Mesodermal cell (in vitro differentiated cells): ENCODE measurements around the gene SOX5.

Source experiments
- H3K27ac ChIP-seq: 2 replicates; pipeline ENCODE4 v1.7.0; 2013; ENCODE audit warnings: mild to moderate bottlenecking, low read depth, low read length, moderate library complexity; ENCODE audit not compliant: severe bottlenecking
- H3K36me3 ChIP-seq: 2 replicates; pipeline ENCODE4 v1.7.1; 2013; ENCODE audit warnings: mild to moderate bottlenecking, low read length, moderate library complexity; ENCODE audit not compliant: control insufficient read depth, insufficient read depth
- H3K4me1 ChIP-seq: one replicate; pipeline ENCODE4 v1.7.1; 2013; ENCODE audit warnings: mild to moderate bottlenecking, low read length; ENCODE audit not compliant: insufficient read depth, control insufficient read depth, poor library complexity, severe bottlenecking
- H3K4me3 ChIP-seq: 2 replicates; pipeline ENCODE4 v1.7.0; 2013; ENCODE audit warnings: low read length, control low read depth, mild to moderate bottlenecking; ENCODE audit not compliant: insufficient read depth, poor library complexity, severe bottlenecking; ENCODE audit errors: extremely low read depth
- H3K9me3 ChIP-seq: 2 replicates; pipeline ENCODE4 v1.7.1; 2013; ENCODE audit warnings: mild to moderate bottlenecking, low read length, moderate library complexity; ENCODE audit not compliant: control insufficient read depth
- WGBS, 2 experiments: methylation state at CpG; one replicate each; pipeline ENCODE4 v1.1.5; 2013; ENCODE audit warnings: missing lambda C conversion rate in 2 of 2; ENCODE audit not compliant: insufficient coverage in 2 of 2; 5-methylcytosine and 5-hydroxymethylcytosine counted together

Gene SOX5

DNA sequence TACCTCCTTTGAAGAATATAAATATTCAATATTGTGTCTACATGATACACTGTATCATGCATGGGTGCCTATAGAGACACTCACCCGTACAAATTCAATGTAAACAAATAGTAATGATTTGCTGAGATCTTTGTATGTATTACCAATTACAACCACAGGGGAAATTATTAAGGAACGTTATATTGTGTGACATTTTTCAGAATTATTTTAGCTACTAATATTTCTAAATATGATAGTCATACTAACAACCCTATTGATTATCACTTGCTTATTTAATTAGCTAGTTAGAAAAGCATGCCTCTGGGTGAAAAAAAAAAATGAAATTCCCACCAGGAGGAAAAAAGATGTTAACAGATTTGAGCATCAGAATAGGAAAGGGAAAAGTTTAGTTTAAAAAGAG, 2.1 kb downstream of the SOX5 start:
- no peak overlapping the region for H3K27ac ChIP-seq
- H3K4me3 ChIP-seq = peak overlapping the region; percentile 53
- no peaks in the 10 kb centered on the region for H3K36me3 ChIP-seq
- peaks cover 22% of the 10 kb centered on the region for H3K4me1 ChIP-seq
- no peaks in the 10 kb centered on the region for H3K9me3 ChIP-seq
- WGBS, 2 experiments = no CpG with 5 or more reads among the region's 2 CpGs

DNA sequence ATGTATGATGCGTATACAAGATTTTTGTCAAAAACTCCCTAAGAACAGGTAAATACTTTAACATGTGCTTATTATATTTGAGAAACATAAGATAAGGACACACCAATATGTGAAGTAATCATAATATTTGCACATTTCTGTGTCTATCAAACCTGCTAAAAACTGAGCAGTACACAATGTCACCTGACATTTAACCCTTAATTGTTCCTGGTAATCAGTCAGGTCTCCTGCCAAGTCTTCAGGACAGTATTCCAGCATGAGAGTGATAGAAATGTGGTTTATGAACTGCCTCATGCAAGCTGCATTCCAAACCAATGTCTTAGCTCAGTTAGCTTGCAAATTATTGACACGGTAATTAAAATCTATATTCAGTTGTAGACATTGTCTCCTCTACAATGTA, 4.2 kb downstream of the SOX5 start:
- no CpG with 5 or more reads among the region's 2 CpGs for WGBS, 2 experiments
- Histone ChIP-seq H3K4me3 (no peak overlapping the region), H3K27ac (no peak overlapping the region), H3K36me3 (no peaks in the 10 kb centered on the region), H3K4me1 (peaks cover 12% of the 10 kb centered on the region), H3K9me3 (no peaks in the 10 kb centered on the region)

DNA sequence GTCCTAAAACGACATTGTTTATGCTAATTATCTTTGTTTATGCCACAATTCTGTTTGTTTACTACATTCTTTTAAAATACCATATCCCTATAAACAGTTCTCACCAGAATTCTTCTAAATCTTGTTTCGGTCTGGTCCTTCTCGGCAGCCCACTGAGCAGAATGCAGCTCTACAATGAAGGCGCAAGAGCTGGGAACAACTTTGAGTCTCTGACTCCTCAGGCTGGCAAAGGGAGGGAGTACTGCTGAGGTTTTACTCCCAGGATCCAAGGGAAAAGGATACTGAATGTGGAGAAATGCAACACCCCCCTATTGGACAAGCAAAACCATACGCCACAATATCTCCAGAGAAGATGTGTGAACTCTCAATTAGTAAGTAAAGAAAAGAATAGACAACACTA, 5.4 kb downstream of the SOX5 start:
- Histone ChIP-seq H3K4me3 (no peak overlapping the region), H3K4me1 (peaks cover 12% of the 10 kb centered on the region), H3K27ac (no peak overlapping the region), H3K9me3 (no peaks in the 10 kb centered on the region), H3K36me3 (no peaks in the 10 kb centered on the region)
- WGBS, 2 experiments = 80% methylated on average over 1 of the region's 5 CpGs; no CpG with 5 or more reads in 1 of the 2 experiments

DNA sequence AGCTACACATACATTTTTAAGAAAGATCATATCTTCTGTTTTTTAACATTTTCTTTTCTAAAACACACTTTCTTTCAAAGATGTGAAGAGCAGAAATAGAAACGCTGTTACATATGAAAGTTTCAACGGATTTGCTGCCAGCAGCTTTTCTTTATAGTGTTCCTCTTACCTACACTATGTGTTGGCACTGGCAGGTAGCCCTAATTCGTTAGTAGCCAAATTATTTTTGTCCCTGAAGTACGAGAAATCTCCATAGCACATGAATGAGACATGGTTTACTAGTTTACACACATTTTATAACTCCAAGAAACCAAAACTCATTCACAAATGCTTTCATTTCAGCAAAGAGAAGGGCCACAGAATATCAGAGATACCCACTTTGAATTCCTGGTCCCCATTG, 6.6 kb downstream of the SOX5 start:
- H3K4me3 ChIP-seq = no peak overlapping the region
- H3K4me1 ChIP-seq = peaks cover 12% of the 10 kb centered on the region
- no peaks in the 10 kb centered on the region for H3K36me3 ChIP-seq
- H3K27ac ChIP-seq = no peak overlapping the region
- 89 to 100% methylated on average over 2 to 4 of the region's 4 CpGs for WGBS, 2 experiments
- H3K9me3 ChIP-seq = no peaks in the 10 kb centered on the region

DNA sequence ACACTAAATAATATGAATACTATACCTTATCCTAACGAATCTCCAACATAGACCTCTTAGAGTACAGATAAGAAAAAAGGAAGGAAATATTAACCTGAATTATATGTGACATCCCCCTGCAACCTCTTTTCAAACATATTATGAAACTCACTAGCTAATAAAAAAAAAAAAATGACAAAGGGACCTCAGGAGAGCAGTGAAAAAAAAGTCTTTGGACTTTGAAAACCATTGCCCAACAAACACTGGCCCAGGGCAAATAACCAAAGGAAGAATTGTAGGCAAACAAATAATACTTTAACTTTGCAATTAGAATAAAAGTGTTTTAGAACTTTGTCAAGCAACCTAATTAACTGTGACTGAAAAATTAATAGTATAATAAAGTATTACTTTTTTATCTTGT, 7.7 kb downstream of the SOX5 start:
- no CpG with 5 or more reads among the region's 1 CpG for WGBS, 2 experiments
- no peak overlapping the region for H3K27ac ChIP-seq
- no peaks in the 10 kb centered on the region for H3K36me3 ChIP-seq
- H3K4me1 ChIP-seq = peaks cover 12% of the 10 kb centered on the region
- no peak overlapping the region for H3K4me3 ChIP-seq
- no peaks in the 10 kb centered on the region for H3K9me3 ChIP-seq

DNA sequence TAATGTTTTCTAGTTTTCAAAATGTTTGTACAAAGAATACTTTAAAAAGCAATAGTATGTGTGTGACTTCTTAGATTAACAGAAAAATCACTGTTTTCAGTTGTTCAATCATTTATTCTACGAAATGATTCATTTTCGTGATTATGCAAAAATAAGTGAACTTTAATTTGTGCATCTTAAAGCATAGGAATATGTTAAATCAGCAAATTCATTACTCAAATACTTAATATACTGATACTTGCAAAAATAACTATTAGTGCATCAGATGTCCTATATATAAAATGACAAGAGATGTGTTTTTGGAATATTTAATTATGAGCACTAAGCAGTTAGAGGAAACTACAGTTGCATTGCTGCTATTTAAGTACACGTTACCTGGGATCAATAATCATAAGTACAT, 11.0 kb downstream of the SOX5 start:
- H3K4me1 ChIP-seq = peaks cover 1% of the 10 kb centered on the region
- no peaks in the 10 kb centered on the region for H3K9me3 ChIP-seq
- no CpG with 5 or more reads among the region's 3 CpGs for WGBS, 2 experiments
- no peak overlapping the region for H3K4me3 ChIP-seq
- H3K36me3 ChIP-seq = no peaks in the 10 kb centered on the region
- H3K27ac ChIP-seq = no peak overlapping the region

DNA sequence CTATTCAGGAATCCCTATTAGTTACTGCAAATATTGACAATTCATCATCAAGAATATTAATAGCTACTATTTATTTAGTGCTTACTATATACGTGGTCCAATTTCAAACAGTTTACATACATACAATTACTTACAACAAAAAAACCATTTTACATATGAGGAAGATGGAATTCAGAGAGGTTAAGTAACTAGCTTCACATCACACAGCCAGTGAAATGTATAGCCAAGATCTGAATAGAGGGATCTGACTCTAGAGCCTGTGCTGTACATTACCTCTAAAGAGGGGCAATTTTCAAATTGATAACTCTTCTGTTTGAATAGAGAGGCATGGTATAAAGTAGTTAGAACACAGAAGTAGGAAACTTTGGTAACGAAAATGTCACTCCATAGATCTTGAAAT, 18.3 kb downstream of the SOX5 start:
- H3K27ac ChIP-seq = no peak overlapping the region
- WGBS, 2 experiments = no CpG with 5 or more reads among the region's 2 CpGs

DNA sequence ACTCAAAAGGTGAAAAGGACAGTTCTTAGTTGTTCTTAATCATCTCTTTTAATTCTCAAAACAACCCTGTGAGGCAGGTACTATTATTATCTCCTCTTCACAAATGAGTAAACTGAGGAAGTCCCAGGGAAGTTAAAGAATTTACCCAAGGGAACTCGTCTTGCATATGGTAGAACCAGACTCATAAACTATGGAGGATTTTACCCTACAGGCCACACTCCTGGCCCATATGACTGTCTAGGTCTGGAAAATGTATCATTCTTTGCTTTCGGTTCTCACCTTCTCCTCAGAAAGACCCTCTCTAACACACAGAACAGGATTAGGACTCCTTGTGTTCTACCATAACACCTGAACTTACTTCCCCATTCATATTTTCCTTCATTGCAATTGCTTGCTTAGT, 18.9 kb downstream of the SOX5 start:
- H3K4me1 ChIP-seq = peaks cover 6% of the 10 kb centered on the region
- H3K9me3 ChIP-seq = no peaks in the 10 kb centered on the region
- no peak overlapping the region for H3K4me3 ChIP-seq
- WGBS, 2 experiments = 86 to 90% methylated on average over 1 to 2 of the region's 2 CpGs
- H3K36me3 ChIP-seq = no peaks in the 10 kb centered on the region
- no peak overlapping the region for H3K27ac ChIP-seq

More for the DNA sequence above, 18.3 kb downstream of the SOX5 start:
- H3K36me3 ChIP-seq = no peaks in the 10 kb centered on the region
- no peak overlapping the region for H3K4me3 ChIP-seq
- no peaks in the 10 kb centered on the region for H3K9me3 ChIP-seq
- H3K4me1 ChIP-seq = peaks cover 6% of the 10 kb centered on the region

DNA sequence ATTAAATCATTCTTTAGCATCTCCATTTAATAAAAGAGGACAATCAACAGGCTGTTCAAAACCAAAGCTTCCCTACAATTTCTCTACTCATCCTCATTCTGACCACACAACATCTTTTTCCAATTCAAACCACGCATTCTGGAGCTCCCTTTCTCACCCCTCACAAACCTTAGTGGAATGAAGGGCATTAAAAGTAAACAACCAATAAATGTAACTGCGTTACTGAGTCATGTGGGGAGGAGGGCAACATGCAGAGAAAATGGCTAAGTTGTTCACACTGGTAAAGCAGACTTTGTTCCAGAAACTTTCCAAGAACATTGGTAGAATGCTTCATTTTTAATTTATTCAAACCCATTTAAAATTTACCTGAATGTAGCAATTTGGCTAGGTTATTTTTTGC, 19.6 kb downstream of the SOX5 start:
- no CpG with 5 or more reads among the region's 2 CpGs for WGBS, 2 experiments

DNA sequence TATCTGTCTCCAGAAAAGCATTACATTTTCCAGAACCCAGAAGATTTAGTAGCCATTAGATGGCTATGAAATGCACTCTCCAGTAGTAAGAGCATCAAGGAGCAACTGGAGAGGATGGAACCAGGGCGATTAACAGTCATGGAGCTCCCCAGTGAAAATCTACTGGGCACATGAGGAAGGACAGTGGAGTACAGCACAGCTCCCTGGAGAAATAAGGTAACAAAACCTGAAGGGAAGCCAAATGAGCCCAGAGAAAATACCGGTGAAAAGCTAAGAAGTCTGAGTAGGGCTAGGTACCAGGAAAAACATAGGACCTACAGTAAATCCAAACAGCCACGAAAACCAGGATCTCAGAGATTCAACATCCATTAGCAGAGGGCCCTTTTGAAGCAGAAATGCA, 21.6 kb downstream of the SOX5 start:
- Histone ChIP-seq H3K36me3 (no peaks in the 10 kb centered on the region), H3K4me1 (peaks cover 6% of the 10 kb centered on the region), H3K27ac (no peak overlapping the region), H3K4me3 (no peak overlapping the region), H3K9me3 (no peaks in the 10 kb centered on the region)
- 81 to 91% methylated on average over 1 to 2 of the region's 3 CpGs for WGBS, 2 experiments

More for the DNA sequence above, 19.6 kb downstream of the SOX5 start:
- H3K27ac ChIP-seq = no peak overlapping the region
- H3K36me3 ChIP-seq = no peaks in the 10 kb centered on the region
- peaks cover 6% of the 10 kb centered on the region for H3K4me1 ChIP-seq
- H3K9me3 ChIP-seq = no peaks in the 10 kb centered on the region
- no peak overlapping the region for H3K4me3 ChIP-seq

DNA sequence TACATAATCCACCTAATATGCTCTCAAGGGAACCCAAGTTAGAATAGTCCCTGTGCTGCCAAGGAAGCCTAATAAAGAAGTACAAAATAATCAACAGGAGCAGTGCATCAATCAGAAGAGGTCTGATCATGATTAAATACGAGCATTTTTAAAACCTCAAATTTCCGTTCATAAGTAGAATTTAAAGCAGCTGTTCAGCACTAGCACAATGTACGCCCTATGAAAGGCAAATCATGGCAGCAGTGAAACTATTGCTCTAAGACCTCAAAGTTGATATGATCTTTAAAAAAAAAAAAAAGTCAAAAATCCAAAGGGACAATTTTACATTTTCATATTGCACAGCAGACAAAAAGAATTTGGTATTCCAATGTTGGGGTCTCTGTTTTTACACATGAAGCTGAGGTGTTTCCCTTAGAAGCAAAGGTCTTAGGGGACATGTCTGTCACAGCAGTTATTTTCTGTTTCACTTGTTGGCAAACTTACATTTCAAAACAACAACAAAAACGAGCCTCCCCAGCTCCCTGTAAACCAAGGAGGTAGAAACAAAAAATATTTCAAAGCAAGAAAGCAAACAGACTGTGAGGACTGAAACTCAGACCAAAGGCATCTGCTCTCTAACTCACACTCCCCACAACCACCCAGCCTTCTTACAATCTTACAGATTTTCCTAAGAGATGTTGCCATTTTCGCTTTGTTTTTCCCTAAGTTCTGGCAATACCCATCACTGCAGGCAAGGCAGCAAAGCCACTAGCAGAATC, 28.2 kb downstream of the SOX5 start:
- Histone ChIP-seq H3K4me1 (no peaks in the 10 kb centered on the region), H3K27ac (no peak overlapping the region), H3K9me3 (no peaks in the 10 kb centered on the region), H3K36me3 (no peaks in the 10 kb centered on the region), H3K4me3 (no peak overlapping the region)
- WGBS, 2 experiments = 93 to 95% methylated on average over 2 to 3 of the region's 5 CpGs
